GM21723 (cell line): ENCODE data around the gene AMH.

Source experiments
- ATAC-seq: cut with Tn5 transposase; IDR thresholded peaks from one replicate; pipeline ENCODE4 v1.9.1; 2021; ENCODE audit warnings: mild to moderate bottlenecking, moderate library complexity; ENCODE audit not compliant: unreplicated experiment

The AMH gene

GRCh38 chr19:2248136-2249009 lies 750 bp upstream of the AMH start:
- ATAC-seq = no peak

GRCh38 chr19:2249880-2250765 lies 1.0 kb downstream of the AMH start:
- ATAC-seq = no peak

- ATAC-seq = no peak
Observed at GRCh38 chr19:2250766-2251105, 1.6 kb downstream of the AMH start.

- ATAC-seq = no peak
Observed at GRCh38 chr19:2251106-2252054, 2.3 kb downstream of the AMH start.

- ATAC-seq = no peak
Observed at GRCh38 chr19:2252055-2252796, 3.1 kb downstream of the AMH start.

GRCh38 chr19:2252797-2253105 lies 3.6 kb downstream of the AMH start:
- no peak for ATAC-seq

GRCh38 chr19:2253106-2254063 lies 4.3 kb downstream of the AMH start:
- ATAC-seq = no peak

- ATAC-seq = no peak
Observed at GRCh38 chr19:2254064-2254872, 5.1 kb downstream of the AMH start.

- no peak for ATAC-seq
Observed at GRCh38 chr19:2255112-2255845, 6.2 kb downstream of the AMH start.

- no peak for ATAC-seq
Observed at GRCh38 chr19:2255982-2256685, 7.0 kb downstream of the AMH start, which contains the start of gene JSRP1. JSRP1 (minus strand) TSS chr19:2256417; CDS start chr19:2255314, 1,103 bp downstream.

GRCh38 chr19:2259336-2259735 lies 10.2 kb downstream of the AMH start:
- ATAC-seq = no peak

- ATAC-seq = no peak
Observed at GRCh38 chr19:2260341-2260805, 11.2 kb downstream of the AMH start.

- ATAC-seq = no peak
Observed at GRCh38 chr19:2261438-2262172, 12.5 kb downstream of the AMH start.

- no peak for ATAC-seq
Observed at GRCh38 chr19:2266183-2266993, 17.3 kb downstream of the AMH start.

- ATAC-seq = no peak
Observed at GRCh38 chr19:2268480-2268830, 19.3 kb downstream of the AMH start.
